Naive B cell (primary cell): Measurements from ENCODE around the gene ZNF486. TPM values are rescaled to one million over a fixed set of nuclear protein-coding genes. Genes with fewer than 3 reads are reported as not detected.
"Not testable (repeated sequence)": the region's sequence is repeated elsewhere in the genome, so short reads cannot be mapped to it uniquely, and the experiment has no call there.

Experiments
- ATAC-seq, 2 donors: fragments of 150-1000 bp; cut with Tn5 transposase; 2 replicates each; pipeline ENCODE4 v1.10.0; 2021; ENCODE audit warnings: low read depth in 2 of 2, mild to moderate bottlenecking in 2 of 2, moderate library complexity in 2 of 2
- DNase-seq: peaks from one replicate; pipeline ENCODE4 v3.0.0; 2022
- H3K27ac Mint-ChIP-seq, 6 donors: one replicate each; pipeline ENCODE4 v1.8.0; 2020 to 2022; ENCODE audit warnings: mild to moderate bottlenecking in 6 of 6, mixed read lengths in 6 of 6, moderate library complexity in 5 of 6, inconsistent platforms in 2 of 6
- H3K27me3 Mint-ChIP-seq, 3 donors: one replicate each; pipeline ENCODE4 v1.8.0; 2021 to 2022; ENCODE audit warnings: mixed read lengths in 3 of 3, mild to moderate bottlenecking in 1 of 3
- H3K36me3 Mint-ChIP-seq, 2 donors: one replicate each; pipeline ENCODE4 v1.8.0; 2020 to 2022; ENCODE audit warnings: mixed read lengths in 2 of 2, inconsistent platforms in 1 of 2, mild to moderate bottlenecking in 1 of 2
- H3K4me1 Mint-ChIP-seq, 3 donors: one replicate each; pipeline ENCODE4 v1.8.0; 2020 to 2022; ENCODE audit warnings: mixed read lengths in 3 of 3, inconsistent platforms in 1 of 3, mild to moderate bottlenecking in 1 of 3, moderate library complexity in 1 of 3
- H3K4me3 Mint-ChIP-seq, 8 donors: one replicate each; pipeline ENCODE4 v1.8.0; 2020 to 2022; ENCODE audit warnings: mild to moderate bottlenecking in 8 of 8, mixed read lengths in 8 of 8, moderate library complexity in 8 of 8, inconsistent platforms in 2 of 8
- H3K9me3 Mint-ChIP-seq, 7 donors: one replicate each; pipeline ENCODE4 v1.8.0; 2020 to 2022; ENCODE audit warnings: mixed read lengths in 7 of 7, mild to moderate bottlenecking in 5 of 7, inconsistent platforms in 2 of 7, moderate library complexity in 1 of 7
- polyA plus RNA-seq, 6 donors: library from polyadenylated mRNA; unstranded; fragments of 300-500 nt; fragmentation: Illumina TruSeq; gene quantifications; one replicate each; pipeline ENCODE4 v1.2.3, GENCODE V29; 2021; ENCODE audit warnings: low read depth in 6 of 6

Gene ZNF486
- polyA plus RNA-seq, 6 donors from 2014 or later = 6.4 to 13.9 (median 8.2) TPM

GRCh38 chr19:20244356-20244755 is 77.3 kb downstream of the ZNF486 start:
- H3K27ac Mint-ChIP-seq = peak overlapping the region in 1 of 6 donors; percentile 54
- no peaks in the 10 kb centered on the region for H3K27me3 Mint-ChIP-seq
- peaks cover 4 to 14% (median 13%) of the 10 kb centered on the region in 3 donors for H3K4me1 Mint-ChIP-seq
- DNase-seq (peak; percentile 23), ATAC-seq (peak; percentile 45 to 83)
- H3K4me3 Mint-ChIP-seq = peak overlapping the region in 6 of 8 donors; percentile 21 to 76 (median 59)
- H3K9me3 Mint-ChIP-seq = no peaks in the 10 kb centered on the region
- no peaks in the 10 kb centered on the region for H3K36me3 Mint-ChIP-seq

GRCh38 chr19:20245309-20245708 is 78.3 kb downstream of the ZNF486 start:
- ATAC-seq = no peak
- Mint-ChIP-seq H3K27me3 (no peaks in the 10 kb centered on the region), H3K4me1 (peaks cover 4 to 14% (median 13%) of the 10 kb centered on the region in 3 donors), H3K36me3 (no peaks in the 10 kb centered on the region), H3K9me3 (no peaks in the 10 kb centered on the region), H3K4me3 (no peak overlapping the region), H3K27ac (peak overlapping the region in 2 of 6 donors; percentile 29 to 33)
- DNase-seq = no peak

GRCh38 chr19:20247016-20247683 is 80.1 kb downstream of the ZNF486 start:
- no peaks in the 10 kb centered on the region for H3K27me3 Mint-ChIP-seq
- H3K4me1 Mint-ChIP-seq = peaks cover 4 to 14% (median 13%) of the 10 kb centered on the region in 3 donors
- H3K9me3 Mint-ChIP-seq = no peaks in the 10 kb centered on the region
- peak; percentile 48 to 53 for ATAC-seq
- H3K4me3 Mint-ChIP-seq = no peak overlapping the region
- H3K36me3 Mint-ChIP-seq = no peaks in the 10 kb centered on the region
- peak overlapping the region in 2 of 6 donors; percentile 14 to 26 for H3K27ac Mint-ChIP-seq
- DNase-seq = peak; percentile 15

- not testable (repeated sequence) for H3K27me3 Mint-ChIP-seq, ATAC-seq, H3K27ac Mint-ChIP-seq, H3K9me3 Mint-ChIP-seq, H3K36me3 Mint-ChIP-seq, DNase-seq, H3K4me3 Mint-ChIP-seq
- peaks cover 4 to 13% (median 10%) of the 10 kb centered on the region in 3 donors for H3K4me1 Mint-ChIP-seq
These were observed 81.2 kb downstream of the ZNF486 start for GRCh38 chr19:20248258-20248657.

Other genes starting within 250 kb of the ZNF486 start
- 1 to 10 TPM; 2.5 to 6.0 (median 3.1) TPM for gene ZNF682, start 127.7 kb upstream of the ZNF486 start, polyA plus RNA-seq
- 1 to 10 TPM; 2.5 to 4.8 (median 4.1) TPM for gene ZNF90, start 89.2 kb upstream of the ZNF486 start, polyA plus RNA-seq